ENCODE results near the gene CD151. TPM values are rescaled to one million over a fixed set of nuclear protein-coding genes. Genes with fewer than 3 reads are reported as not detected.

Gene CD151
- polyA plus RNA-seq, 1 of the 3 experiments (the other 2 are of a cell fraction), result 922 TPM

GRCh38 chr11:871472-871871 is 38.7 kb downstream of the CD151 start:
- Histone ChIP-seq H4K20me1 (ENCODE audit: insufficient read depth) (peaks cover 7% of the 10 kb centered on the region; the same call in 1 of the 2 replicates), H3F3A (replicated peaks; ENCODE audit: insufficient read depth) (peaks cover 3% of the 10 kb centered on the region), H3K9me3 (no peaks in the 10 kb centered on the region), H2AFZ (ENCODE audit: low read depth) (no peak overlapping the region), H3K9me2 (no peaks in the 10 kb centered on the region), H3K4me3 (ENCODE audit: low read depth in 2 of 2, low read length in 1 of 2) (no peak overlapping the region), H3K27ac (ENCODE audit: low read depth in 2 of 2, low read length in 1 of 2) (no peak overlapping the region), H3K36me3 (replicated peaks in 1 of 2; ENCODE audit: control insufficient read depth in 1 of 2, insufficient read depth in 2 of 2, low read length in 1 of 2) (peaks cover 0 to 3% of the 10 kb centered on the region in 2 experiments), H3K4me2 (no peak overlapping the region), H3K9ac (no peak overlapping the region), H3K79me2 (ENCODE audit: insufficient read depth) (no peaks in the 10 kb centered on the region), H3K4me1 (ENCODE audit: control insufficient read depth in 1 of 2, insufficient read depth in 2 of 2, low read depth in 1 of 2, low read length in 1 of 2) (peaks cover 0 to 2% of the 10 kb centered on the region in 2 experiments; a peak in 1 of 4 replicates), H3K27me3 (ENCODE audit: insufficient read depth) (no peaks in the 10 kb centered on the region)
- no peak for DNase-seq
- ChIA-PET POLR2A (interaction anchor here (1.4 kb wide), 1 partner anchor 12 kb away, joined by 4 read pairs; no protein-coding TSS in a partner anchor), CTCF (interaction anchor here (0.7 to 2.5 kb wide), 3 partner anchors 22 to 27 kb away, joined by 3 to 8 read pairs (median 5); no protein-coding TSS in a partner anchor)
- WGBS (ENCODE audit: low lambda C conversion rate), result 77% methylated on average over 8 of the region's 9 CpGs
- TF ChIP-seq TEAD4 (IDR thresholded peaks at IDR 0.05; ENCODE audit: borderline replicate concordance, insufficient read depth) (no peak), NRF1 (IDR thresholded peaks at IDR 0.05; ENCODE audit: low read depth, low read length) (no peak), RCOR1 (IDR thresholded peaks at IDR 0.05; ENCODE audit: low read length) (no peak), RXRA (IDR thresholded peaks at IDR 0.05; ENCODE audit: borderline replicate concordance, low read depth) (no peak), RFX5 (IDR thresholded peaks at IDR 0.05; ENCODE audit: low read length) (no peak), FOXM1 (IDR thresholded peaks at IDR 0.05; ENCODE audit: low read depth) (no peak), CHD2 (IDR thresholded peaks at IDR 0.05; ENCODE audit: low read length, partially characterized antibody) (no peak), EP300 (IDR thresholded peaks at IDR 0.05; ENCODE audit: borderline replicate concordance in 1 of 2, low read depth in 1 of 2, low read length in 1 of 2) (no peak), SMC3 (IDR thresholded peaks at IDR 0.05; ENCODE audit: low read depth, low read length) (no peak), NFIC (IDR thresholded peaks at IDR 0.05; ENCODE audit: borderline replicate concordance) (no peak)

- ChIA-PET POLR2A (interaction anchor here (1.1 kb wide), 1 partner anchor 13 kb away, joined by 5 read pairs; no protein-coding TSS in a partner anchor), CTCF (interaction anchor here (2.5 kb wide), 1 partner anchor 24 kb away, joined by 8 read pairs; no protein-coding TSS in a partner anchor)
- no peaks in the 10 kb centered on the region for H4K20me1 ChIP-seq (ENCODE audit: insufficient read depth)
- TF ChIP-seq FOXJ3 (CRISPR knock-in tag; IDR thresholded peaks at IDR 0.05), result no peak
- TF ChIP-seq YY1 (IDR thresholded peaks at IDR 0.05; ENCODE audit: low read depth), result no peak
- no peak for TF ChIP-seq ZBTB33 (IDR thresholded peaks at IDR 0.05; ENCODE audit: borderline replicate concordance, low read depth)
- no peak for TF ChIP-seq TAF1 (IDR thresholded peaks at IDR 0.05; ENCODE audit: borderline replicate concordance, low read depth, low read length)
- no peak for TF ChIP-seq PBX3 (IDR thresholded peaks at IDR 0.05)
- TF ChIP-seq CHD2 (IDR thresholded peaks at IDR 0.05; ENCODE audit: low read length, partially characterized antibody), result no peak
- no peak for TF ChIP-seq SIN3A (IDR thresholded peaks at IDR 0.05; ENCODE audit: borderline replicate concordance, low read depth, low read length)
- TF ChIP-seq MAX (IDR thresholded peaks at IDR 0.05; ENCODE audit: low read depth), result no peak
- no peak for TF ChIP-seq RAD21 (IDR thresholded peaks at IDR 0.05; ENCODE audit: low read length)
- TF ChIP-seq REST (IDR thresholded peaks at IDR 0.05; ENCODE audit: low read depth, low read length), result no peak
- no peak for TF ChIP-seq GATA2 (CRISPR knock-in tag; IDR thresholded peaks at IDR 0.05)
- TF ChIP-seq FOXM1 (IDR thresholded peaks at IDR 0.05; ENCODE audit: low read depth), result no peak
- no peak for TF ChIP-seq TCF12 (IDR thresholded peaks at IDR 0.05)
- TF ChIP-seq RFX5 (IDR thresholded peaks at IDR 0.05; ENCODE audit: low read length), result no peak
- TF ChIP-seq POLR2AphosphoS5 (IDR thresholded peaks at IDR 0.05; ENCODE audit: low read depth, low read length), result no peak
- no peak overlapping the region for H2AFZ ChIP-seq (ENCODE audit: low read depth)
- H3K79me2 ChIP-seq (ENCODE audit: insufficient read depth), result no peaks in the 10 kb centered on the region
- H3K36me3 ChIP-seq (replicated peaks in 1 of 2; ENCODE audit: control insufficient read depth in 1 of 2, insufficient read depth in 2 of 2, low read length in 1 of 2), result no peaks in the 10 kb centered on the region
- H3K9me2 ChIP-seq, result no peaks in the 10 kb centered on the region
- no peaks in the 10 kb centered on the region for H3F3A ChIP-seq (replicated peaks; ENCODE audit: insufficient read depth)
- H3K4me1 ChIP-seq (ENCODE audit: control insufficient read depth in 1 of 2, insufficient read depth in 2 of 2, low read depth in 1 of 2, low read length in 1 of 2), result peaks cover 0 to 4% of the 10 kb centered on the region in 2 experiments; a peak in 1 of 4 replicates
- H3K9ac ChIP-seq, result no peak overlapping the region
- no peaks in the 10 kb centered on the region for H3K27me3 ChIP-seq (ENCODE audit: insufficient read depth)
- H3K4me2 ChIP-seq, result no peak overlapping the region
- no peak overlapping the region for H3K27ac ChIP-seq (ENCODE audit: low read depth in 2 of 2, low read length in 1 of 2)
- 100% methylated on average over 3 of the region's 9 CpGs for WGBS (ENCODE audit: low lambda C conversion rate)
- no peaks in the 10 kb centered on the region for H3K9me3 ChIP-seq
- no peak overlapping the region for H3K4me3 ChIP-seq (ENCODE audit: low read depth in 2 of 2, low read length in 1 of 2)
- no peak for DNase-seq
These were observed 40.0 kb downstream of the CD151 start for GRCh38 chr11:872799-873198.

Measured in SK-N-SH (cell line).